OCI-LY1 (cell line): ENCODE data around the gene NFYC.

ENCODE experiments used
- H2AFZ ChIP-seq: fragments of 200-600 bp; sonication (generic), shearing (Covaris generic); 2 replicates; pipeline ENCODE4 v1.6.0; 2014; ENCODE audit warnings: antibody characterized with exemption, mild to moderate bottlenecking, low read length
- H3F3A ChIP-seq: fragments of 200-600 bp; sonication (generic), shearing (Covaris generic); 2 replicates; pipeline ENCODE4 v1.6.0; 2014; ENCODE audit warnings: mild to moderate bottlenecking, antibody characterized with exemption, low read length, moderate library complexity; ENCODE audit not compliant: insufficient read depth
- H3K27ac ChIP-seq: fragments of 200-600 bp; sonication (generic); 2 replicates; pipeline ENCODE4 v1.5.1; 2014; ENCODE audit warnings: low read length, mixed run types, mild to moderate bottlenecking, low read depth; ENCODE audit not compliant: poor library complexity, severe bottlenecking
- H3K27me3 ChIP-seq: fragments of 200-600 bp; sonication (generic); 2 replicates; pipeline ENCODE4 v1.6.0; 2014; ENCODE audit warnings: antibody characterized with exemption, mild to moderate bottlenecking, low read length, moderate library complexity; ENCODE audit not compliant: insufficient read depth
- H3K36me3 ChIP-seq: fragments of 200-600 bp; sonication (generic); 2 replicates; pipeline ENCODE4 v1.6.1; 2014; ENCODE audit warnings: mild to moderate bottlenecking, antibody characterized with exemption, low read length, moderate library complexity, mixed read lengths; ENCODE audit not compliant: insufficient read depth
- H3K4me1 ChIP-seq: fragments of 200-600 bp; sonication (generic); 2 replicates; pipeline ENCODE4 v1.5.1; 2014; ENCODE audit warnings: mild to moderate bottlenecking, low read length, moderate library complexity; ENCODE audit not compliant: insufficient read depth, severe bottlenecking
- H3K4me2 ChIP-seq: fragments of 200-600 bp; sonication (generic), shearing (Covaris generic); 2 replicates; pipeline ENCODE4 v1.6.1; 2014; ENCODE audit warnings: low read length
- H3K4me3 ChIP-seq: fragments of 200-600 bp; sonication (generic); 2 replicates; pipeline ENCODE4 v1.5.1; 2014; ENCODE audit warnings: low read length, low read depth, mild to moderate bottlenecking, mixed read lengths; ENCODE audit not compliant: poor library complexity, severe bottlenecking
- H3K79me2 ChIP-seq: fragments of 200-600 bp; shearing (Covaris generic); 2 replicates; pipeline ENCODE4 v1.6.1; 2016; ENCODE audit warnings: mixed run types, low read length, mixed read lengths; ENCODE audit not compliant: insufficient read depth
- H3K9ac ChIP-seq: fragments of 200-600 bp; sonication (generic), shearing (Covaris generic); 2 replicates; pipeline ENCODE4 v1.6.1; 2014; ENCODE audit warnings: mild to moderate bottlenecking, low read length, mixed read lengths
- H3K9me2 ChIP-seq: fragments of 200-600 bp; sonication (generic), shearing (Covaris generic); 2 replicates; pipeline ENCODE4 v1.6.1; 2014; ENCODE audit warnings: low read depth, mild to moderate bottlenecking, low read length, mixed read lengths
- H3K9me3 ChIP-seq: fragments of 200-600 bp; shearing (Covaris generic); 2 replicates; pipeline ENCODE4 v1.6.1; 2014; ENCODE audit warnings: low read length, mixed read lengths
- H4K20me1 ChIP-seq: fragments of 200-600 bp; sonication (generic), shearing (Covaris generic); 2 replicates; pipeline ENCODE4 v1.6.0; 2016; ENCODE audit warnings: mild to moderate bottlenecking, low read length; ENCODE audit not compliant: insufficient read depth
- CTCF ChIP-seq: fragments of 200-600 bp; sonication (generic), shearing (Covaris generic); IDR thresholded peaks from 2 replicates; pipeline ENCODE4 v1.5.1; 2017; ENCODE audit warnings: mild to moderate bottlenecking, antibody characterized with exemption, low read length, moderate library complexity, mixed read lengths
- EZH2 ChIP-seq: fragments of 200-600 bp; sonication (generic), shearing (Covaris generic); IDR thresholded peaks from 2 replicates; pipeline ENCODE4 v1.8.0; 2017; ENCODE audit warnings: borderline replicate concordance, mixed run types, mild to moderate bottlenecking, antibody characterized with exemption, low read length, moderate library complexity, mixed read lengths

Gene NFYC

GRCh38 chr1:40703316-40703715, 11.8 kb downstream of the NFYC start:
- TF ChIP-seq EZH2: no peak
- no peak for TF ChIP-seq CTCF
- Histone ChIP-seq H4K20me1 (no peaks in the 10 kb centered on the region), H2AFZ (no peak overlapping the region), H3K4me1 (peaks cover 77% of the 10 kb centered on the region), H3K9me3 (no peaks in the 10 kb centered on the region; the same call in 1 of the 2 replicates), H3K9me2 (no peaks in the 10 kb centered on the region), H3K4me3 (no peak overlapping the region), H3K27me3 (no peaks in the 10 kb centered on the region), H3K36me3 (no peaks in the 10 kb centered on the region), H3K9ac (no peak overlapping the region; the same call in 1 of the 2 replicates), H3F3A (no peaks in the 10 kb centered on the region), H3K4me2 (peak overlapping the region; percentile 40), H3K79me2 (peaks cover 76% of the 10 kb centered on the region), H3K27ac (peak overlapping the region; percentile 91)

GRCh38 chr1:40704817-40705733, 13.6 kb downstream of the NFYC start:
- no peak overlapping the region for H3K9ac ChIP-seq
- no peak overlapping the region for H2AFZ ChIP-seq
- H3F3A ChIP-seq: no peaks in the 10 kb centered on the region
- H3K27ac ChIP-seq: peak overlapping the region; percentile 91
- H3K4me2 ChIP-seq: no peak overlapping the region; the same call in 1 of the 2 replicates
- no peaks in the 10 kb centered on the region for H3K36me3 ChIP-seq
- no peak overlapping the region for H3K4me3 ChIP-seq
- peaks cover 72% of the 10 kb centered on the region for H3K79me2 ChIP-seq
- no peaks in the 10 kb centered on the region for H3K9me2 ChIP-seq
- no peak for TF ChIP-seq EZH2
- TF ChIP-seq CTCF: no peak
- H3K9me3 ChIP-seq: no peaks in the 10 kb centered on the region; the same call in 1 of the 2 replicates
- no peaks in the 10 kb centered on the region for H3K27me3 ChIP-seq
- peaks cover 72% of the 10 kb centered on the region for H3K4me1 ChIP-seq
- no peaks in the 10 kb centered on the region for H4K20me1 ChIP-seq

- Histone ChIP-seq H3K9ac (no peak overlapping the region), H3K9me3 (no peaks in the 10 kb centered on the region; the same call in 1 of the 2 replicates), H2AFZ (no peak overlapping the region), H3K79me2 (peaks cover 72% of the 10 kb centered on the region), H3K36me3 (no peaks in the 10 kb centered on the region), H3K4me2 (no peak overlapping the region), H3K27ac (peak overlapping the region; percentile 17), H3K9me2 (no peaks in the 10 kb centered on the region), H3K4me1 (peaks cover 72% of the 10 kb centered on the region), H3K4me3 (no peak overlapping the region), H4K20me1 (no peaks in the 10 kb centered on the region), H3K27me3 (no peaks in the 10 kb centered on the region), H3F3A (no peaks in the 10 kb centered on the region)
- TF ChIP-seq CTCF: no peak
- no peak for TF ChIP-seq EZH2
Observed at GRCh38 chr1:40706626-40707025, 15.1 kb downstream of the NFYC start.
